Retinal pigment epithelial cell (primary cell): ENCODE results near the gene MYLK.

Experiments used
- DNase-seq: peaks from one replicate; pipeline ENCODE4 v3.0.0-alpha.2; 2010; ENCODE audit warnings: low read depth
- H3K4me3 ChIP-seq: 2 replicates; pipeline ENCODE4 v1.5.1; 2011; ENCODE audit warnings: mild to moderate bottlenecking, low read length, control low read depth, moderate library complexity
- TF ChIP-seq, protein P1 (sequence below): conservative IDR thresholded peaks from 2 replicates; pipeline ENCODE4 v1.5.1; 2011; ENCODE audit warnings: low read depth, low read length, control low read depth, inconsistent platforms

Gene MYLK

DNA sequence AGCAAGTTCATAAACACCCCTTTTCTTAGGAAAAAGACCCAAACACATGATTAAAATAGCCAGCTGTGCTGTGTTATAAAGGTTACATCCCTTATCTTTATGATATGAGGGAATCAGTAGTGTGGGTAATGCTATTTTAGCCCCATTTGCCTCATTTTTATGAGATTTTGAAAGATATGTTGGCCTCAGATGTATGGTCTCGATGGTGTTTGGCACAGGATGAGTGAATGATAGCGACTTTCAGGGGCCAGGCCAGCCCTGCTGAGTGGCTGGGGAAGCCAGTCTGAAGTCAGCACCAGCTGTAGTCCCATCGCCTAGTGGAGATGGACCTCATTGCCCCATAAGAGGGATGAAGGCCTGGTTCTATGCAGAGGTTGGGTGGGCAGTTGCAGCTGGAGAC lies 194.3 kb downstream of the MYLK start:
- TF ChIP-seq, protein P1, sequence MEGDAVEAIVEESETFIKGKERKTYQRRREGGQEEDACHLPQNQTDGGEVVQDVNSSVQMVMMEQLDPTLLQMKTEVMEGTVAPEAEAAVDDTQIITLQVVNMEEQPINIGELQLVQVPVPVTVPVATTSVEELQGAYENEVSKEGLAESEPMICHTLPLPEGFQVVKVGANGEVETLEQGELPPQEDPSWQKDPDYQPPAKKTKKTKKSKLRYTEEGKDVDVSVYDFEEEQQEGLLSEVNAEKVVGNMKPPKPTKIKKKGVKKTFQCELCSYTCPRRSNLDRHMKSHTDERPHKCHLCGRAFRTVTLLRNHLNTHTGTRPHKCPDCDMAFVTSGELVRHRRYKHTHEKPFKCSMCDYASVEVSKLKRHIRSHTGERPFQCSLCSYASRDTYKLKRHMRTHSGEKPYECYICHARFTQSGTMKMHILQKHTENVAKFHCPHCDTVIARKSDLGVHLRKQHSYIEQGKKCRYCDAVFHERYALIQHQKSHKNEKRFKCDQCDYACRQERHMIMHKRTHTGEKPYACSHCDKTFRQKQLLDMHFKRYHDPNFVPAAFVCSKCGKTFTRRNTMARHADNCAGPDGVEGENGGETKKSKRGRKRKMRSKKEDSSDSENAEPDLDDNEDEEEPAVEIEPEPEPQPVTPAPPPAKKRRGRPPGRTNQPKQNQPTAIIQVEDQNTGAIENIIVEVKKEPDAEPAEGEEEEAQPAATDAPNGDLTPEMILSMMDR = no peak
- no peak for DNase-seq
- no peak overlapping the region for H3K4me3 ChIP-seq

DNA sequence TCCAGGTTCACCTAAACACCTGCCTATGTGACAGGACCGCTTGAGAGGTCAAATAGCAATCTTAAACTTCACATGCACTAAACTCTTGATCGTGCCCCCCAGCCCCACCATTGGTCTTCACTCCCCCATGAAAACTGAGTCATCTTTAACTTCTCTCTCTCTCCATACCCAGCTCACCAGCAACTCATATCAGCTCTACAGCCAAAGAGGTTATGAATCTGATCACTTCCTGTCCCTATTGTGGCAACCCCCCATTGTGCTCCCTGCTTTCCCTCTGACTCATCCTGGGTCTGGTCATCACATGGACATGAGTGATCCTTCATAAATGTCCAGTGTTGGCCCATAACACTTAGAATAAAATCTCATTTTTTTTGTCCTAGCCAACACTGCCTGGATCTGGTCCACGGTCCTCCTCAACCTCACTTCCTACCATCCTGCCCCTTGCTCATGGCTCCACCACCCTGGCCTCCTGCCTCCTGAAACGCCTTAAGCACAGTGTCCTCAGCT lies 195.8 kb downstream of the MYLK start:
- H3K4me3 ChIP-seq = no peak overlapping the region
- TF ChIP-seq, protein P1 = no peak
- peak; percentile 63 for DNase-seq

DNA sequence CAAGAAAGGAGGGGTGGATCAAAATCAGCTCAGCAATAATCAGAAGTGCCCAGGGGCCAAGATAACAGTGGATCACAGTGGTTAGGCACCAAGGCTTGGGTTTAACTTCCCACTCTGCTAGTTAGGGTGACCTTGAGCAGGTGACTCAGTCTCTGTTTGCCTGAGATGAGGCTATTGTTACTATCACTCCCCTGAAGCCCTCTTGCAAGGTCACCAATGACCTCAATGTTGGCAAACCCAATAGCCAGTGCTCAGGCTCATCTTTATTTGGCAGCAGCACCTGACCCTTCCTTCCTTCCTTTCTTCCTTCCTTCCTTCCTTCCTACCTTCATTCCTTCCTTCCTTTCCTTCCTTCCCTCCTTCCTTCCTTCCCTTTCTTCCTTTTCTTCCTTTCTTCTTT lies 196.8 kb downstream of the MYLK start:
- TF ChIP-seq, protein P1 = no peak
- H3K4me3 ChIP-seq = no peak overlapping the region
- no peak for DNase-seq

DNA sequence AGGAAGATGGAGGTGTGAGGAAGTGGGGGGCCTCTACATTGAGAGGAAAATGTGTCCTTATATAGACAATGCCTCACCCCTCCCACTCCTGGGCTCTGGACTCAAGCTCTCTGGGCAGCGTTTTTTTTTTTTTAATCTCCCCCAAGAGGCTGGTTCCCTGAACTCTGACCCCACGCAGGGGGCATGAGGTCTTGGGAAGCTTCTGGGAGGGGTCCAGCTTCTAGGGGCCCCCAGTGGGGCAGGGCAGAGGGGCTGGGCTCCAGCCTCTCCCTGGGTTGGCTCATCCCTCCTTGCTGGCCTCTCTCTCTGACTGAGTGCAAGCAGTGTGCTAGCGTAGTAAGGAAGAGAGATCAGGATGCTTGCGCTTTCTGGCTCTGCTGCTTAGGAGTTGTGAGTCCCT lies 197.9 kb downstream of the MYLK start:
- DNase-seq = no peak
- TF ChIP-seq, protein P1 = no peak
- no peak overlapping the region for H3K4me3 ChIP-seq

DNA sequence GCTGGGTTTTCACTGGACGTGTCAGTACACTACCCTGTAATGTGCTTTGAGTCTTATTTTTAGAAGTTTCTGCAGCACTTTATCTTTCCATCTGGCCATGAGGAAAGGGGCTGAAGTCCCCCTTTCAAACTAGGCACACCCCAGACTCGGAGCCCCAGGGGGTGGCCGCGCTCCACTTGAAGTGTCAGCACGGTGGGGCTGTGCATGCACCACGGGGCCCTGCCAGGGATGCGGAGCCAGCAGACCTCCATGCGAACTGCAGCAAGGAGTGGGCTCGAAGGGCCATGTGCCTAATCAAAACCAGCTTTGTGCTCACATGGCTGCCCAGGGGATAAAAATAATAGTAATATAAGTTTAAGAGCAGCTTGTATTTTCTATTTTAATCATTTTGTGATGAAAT lies 198.4 kb downstream of the MYLK start:
- TF ChIP-seq, protein P1 = no peak
- no peak overlapping the region for H3K4me3 ChIP-seq
- DNase-seq = no peak

DNA sequence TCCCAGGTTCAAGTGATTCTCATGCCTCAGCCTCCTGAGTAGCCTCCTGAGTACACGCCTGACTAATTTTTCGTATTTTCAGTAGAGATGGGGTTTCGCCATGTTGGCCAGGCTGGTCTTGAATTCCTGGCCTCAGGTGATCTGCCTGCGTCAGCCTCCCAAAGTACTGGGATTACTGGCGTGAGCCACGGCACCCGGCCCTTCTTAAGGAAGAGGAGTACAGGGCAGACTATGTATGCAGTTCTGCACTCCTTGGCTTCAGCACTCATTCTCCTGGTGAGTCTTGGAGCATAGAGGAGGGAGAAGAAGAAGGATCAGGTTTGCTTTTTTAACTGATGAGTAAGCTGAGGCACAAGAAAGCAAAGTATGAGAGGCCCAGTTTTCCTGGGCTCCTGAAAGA lies 199.5 kb downstream of the MYLK start:
- DNase-seq = no peak
- TF ChIP-seq, protein P1 = no peak
- H3K4me3 ChIP-seq = no peak overlapping the region

DNA sequence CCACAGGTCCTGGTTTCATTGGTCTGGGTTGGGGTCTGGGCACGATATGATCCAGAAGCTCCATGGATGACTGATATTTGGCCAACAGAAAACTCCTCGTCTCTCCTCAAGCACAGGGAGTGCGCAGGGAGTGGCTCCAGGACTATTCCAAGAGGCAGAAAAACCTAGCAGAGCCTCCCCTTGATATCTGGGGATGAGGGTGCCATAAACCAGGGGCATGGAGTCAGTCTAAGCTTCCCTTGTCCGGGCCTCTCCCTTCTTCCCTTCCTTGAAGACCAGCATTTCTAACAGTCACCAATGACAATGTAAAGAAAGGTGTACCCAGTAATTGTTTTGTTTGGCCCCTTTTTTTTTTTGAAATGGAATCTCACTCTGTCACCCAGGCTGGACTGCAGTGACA lies 199.9 kb downstream of the MYLK start:
- TF ChIP-seq, protein P1 = no peak
- DNase-seq = no peak
- H3K4me3 ChIP-seq = no peak overlapping the region
